Measurements from ENCODE around the gene CBX4. TPM values are rescaled to one million over a fixed set of nuclear protein-coding genes. Genes with fewer than 3 reads are reported as not detected.

The CBX4 gene
- total and polyA plus RNA-seq, 10 of the 15 experiments (the other 5 are each of a cell fraction or from before 2014, with no cell fraction given), result 0.69 to 24.6 (median 4.2) TPM

- intact Hi-C loops (cut with micrococcal nuclease; ENCODE audit: unreplicated experiment), result no loop called here
- CTCF ChIA-PET, result no interaction called here
- in situ Hi-C loops (cut with MboI), result no loop called here
- Histone ChIP-seq H3K27ac (ENCODE audit: control insufficient read depth, insufficient read depth) (no peak overlapping the region), H2AFZ (ENCODE audit: control insufficient read depth, low read depth, low read length) (no peak overlapping the region), H3K4me1 (ENCODE audit: control insufficient read depth, insufficient read depth, low read length) (no peaks in the 10 kb centered on the region), H3K4me2 (ENCODE audit: control insufficient read depth, insufficient read depth) (no peak overlapping the region), H3K9ac (ENCODE audit: control insufficient read depth, insufficient read depth, low read length) (no peak overlapping the region), H3K4me3 (no peak overlapping the region), H3K9me3 (replicated peaks; ENCODE audit: control insufficient read depth, insufficient read depth, low read length) (no peaks in the 10 kb centered on the region), H3K27me3 (replicated peaks in 1 of 2; ENCODE audit: control insufficient read depth in 2 of 2, insufficient read depth in 2 of 2, low read length in 1 of 2) (peaks cover 1 to 4% of the 10 kb centered on the region in 2 experiments; a peak in 1 of 4 replicates), H4K20me1 (ENCODE audit: control insufficient read depth, insufficient read depth) (no peaks in the 10 kb centered on the region), H3K36me3 (ENCODE audit: control insufficient read depth in 2 of 2, insufficient read depth in 2 of 2, low read length in 1 of 2) (no peaks in the 10 kb centered on the region), H3K79me2 (ENCODE audit: control insufficient read depth, insufficient read depth, low read length) (no peaks in the 10 kb centered on the region)
- TF ChIP-seq ATF3 (IDR thresholded peaks at IDR 0.05; ENCODE audit: borderline replicate concordance, extremely low read depth, low read depth, low read length) (no peak), RAD21 (IDR thresholded peaks at IDR 0.05; ENCODE audit: insufficient read depth, low read depth, low read length) (no peak), ZNF217 (IDR thresholded peaks at IDR 0.05) (no peak), RB1 (IDR thresholded peaks at IDR 0.05; ENCODE audit: borderline replicate concordance) (no peak), ZNF24 (IDR thresholded peaks at IDR 0.05) (no peak), IKZF2 (IDR thresholded peaks at IDR 0.05) (no peak), IRF3 (IDR thresholded peaks at IDR 0.05) (no peak), E4F1 (IDR thresholded peaks at IDR 0.05; ENCODE audit: borderline replicate concordance, partially characterized antibody) (no peak), RUNX3 (IDR thresholded peaks at IDR 0.05; ENCODE audit: low read length) (no peak)
- POLR2A ChIA-PET, result no interaction called here
- FAIRE-seq (no peak), DNase-seq (ENCODE audit: low read depth, low spot score) (no peak), ATAC-seq (no peak)
- WGBS (ENCODE audit: insufficient coverage, insufficient replicate concordance, low lambda C conversion rate, missing lambda C conversion rate), result 26% methylated on average over 16 of the region's 17 CpGs
- no TSS peak for BruUV-seq (replicated peaks)
- RAD21 ChIA-PET (ENCODE audit: unreplicated experiment), result no interaction called here
- SMC1A ChIA-PET (ENCODE audit: uncharacterized antibody, unreplicated experiment), result no interaction called here
Measured at GRCh38 chr17:79888009-79888540, 48.8 kb upstream of the CBX4 start.
